Endothelial cell (in vitro differentiated cells): ENCODE data around the gene MED25. TPM values are rescaled to one million over a fixed set of nuclear protein-coding genes. Genes with fewer than 3 reads are reported as not detected.

Experiments used
- DNase-seq: peaks from one replicate; pipeline ENCODE4 v3.0.0; 2021; ENCODE audit warnings: low spot score
- H3K27ac Mint-ChIP-seq: one replicate; pipeline ENCODE4 v1.8.0; 2021; ENCODE audit warnings: mixed read lengths, inconsistent platforms; ENCODE audit not compliant: unreplicated experiment
- H3K27me3 Mint-ChIP-seq: one replicate; pipeline ENCODE4 v1.8.0; 2021; ENCODE audit warnings: mild to moderate bottlenecking, moderate library complexity, mixed read lengths, inconsistent platforms; ENCODE audit not compliant: unreplicated experiment
- H3K36me3 Mint-ChIP-seq: one replicate; pipeline ENCODE4 v1.8.0; 2021; ENCODE audit warnings: mild to moderate bottlenecking, low read depth, mixed read lengths, inconsistent platforms; ENCODE audit not compliant: unreplicated experiment
- H3K4me1 Mint-ChIP-seq: one replicate; pipeline ENCODE4 v1.8.0; 2021; ENCODE audit warnings: mild to moderate bottlenecking, mixed read lengths, inconsistent platforms; ENCODE audit not compliant: unreplicated experiment
- H3K4me3 Mint-ChIP-seq: one replicate; pipeline ENCODE4 v1.8.0; 2021; ENCODE audit warnings: mild to moderate bottlenecking, mixed read lengths, inconsistent platforms; ENCODE audit not compliant: unreplicated experiment
- H3K9me3 Mint-ChIP-seq: one replicate; pipeline ENCODE4 v1.8.0; 2021; ENCODE audit warnings: mixed read lengths, inconsistent platforms; ENCODE audit not compliant: unreplicated experiment
- total RNA-seq: library from RNA; stranded (reverse); fragmentation: NEBNext Ultra II Directional; extraction: Animal tissue kit (Norgen Biotek cat#: 25700); gene quantifications from one replicate; pipeline ENCODE4 v1.2.1, GENCODE V29; 2021; ENCODE audit not compliant: unreplicated experiment
- TF ChIP-seq, protein P1 (sequence below): fragments of 200-600 bp; sonication (generic); IDR thresholded peaks from one replicate; pipeline ENCODE4 v1.5.0; 2021; ENCODE audit warnings: antibody characterized with exemption; ENCODE audit not compliant: unreplicated experiment

MED25 gene
- total RNA-seq, 1 donor from 2014 or later: 117 TPM

DNA sequence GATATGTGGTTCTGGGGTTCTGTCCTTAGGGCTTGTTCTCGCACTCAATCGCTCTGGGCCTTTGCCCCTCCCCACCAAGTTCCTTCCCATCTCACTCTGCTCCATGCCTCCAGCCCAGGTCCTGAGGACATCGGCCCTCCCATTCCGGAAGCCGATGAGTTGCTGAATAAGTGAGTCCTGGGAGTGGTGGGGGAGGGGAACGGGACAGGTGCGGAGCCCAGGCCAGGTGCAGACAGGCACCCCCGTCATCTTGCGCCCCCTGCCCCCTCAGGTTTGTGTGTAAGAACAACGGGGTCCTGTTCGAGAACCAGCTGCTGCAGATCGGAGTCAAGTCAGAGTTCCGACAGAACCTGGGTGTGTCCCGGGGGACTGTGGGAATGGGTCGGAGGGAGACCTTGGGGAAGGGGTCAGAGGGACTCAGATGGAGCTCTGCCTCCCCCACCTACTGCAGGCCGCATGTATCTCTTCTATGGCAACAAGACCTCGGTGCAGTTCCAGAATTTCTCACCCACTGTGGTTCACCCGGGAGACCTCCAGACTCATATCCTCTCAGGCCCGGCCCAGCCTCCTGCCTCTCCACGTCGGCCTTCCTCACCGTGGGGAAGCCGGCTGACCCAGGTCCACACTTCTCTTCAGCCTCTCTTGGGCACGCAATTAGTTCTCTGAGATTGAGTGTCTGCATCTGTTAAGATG, 15.1 kb upstream of the MED25 start:
- Mint-ChIP-seq H3K36me3 (peaks cover 33% of the 10 kb centered on the region), H3K4me1 (peaks cover 11% of the 10 kb centered on the region), H3K27ac (no peak overlapping the region), H3K27me3 (peaks cover 23% of the 10 kb centered on the region), H3K4me3 (peak overlapping the region; percentile 44), H3K9me3 (no peaks in the 10 kb centered on the region)
- DNase-seq: no peak
- TF ChIP-seq, protein P1, sequence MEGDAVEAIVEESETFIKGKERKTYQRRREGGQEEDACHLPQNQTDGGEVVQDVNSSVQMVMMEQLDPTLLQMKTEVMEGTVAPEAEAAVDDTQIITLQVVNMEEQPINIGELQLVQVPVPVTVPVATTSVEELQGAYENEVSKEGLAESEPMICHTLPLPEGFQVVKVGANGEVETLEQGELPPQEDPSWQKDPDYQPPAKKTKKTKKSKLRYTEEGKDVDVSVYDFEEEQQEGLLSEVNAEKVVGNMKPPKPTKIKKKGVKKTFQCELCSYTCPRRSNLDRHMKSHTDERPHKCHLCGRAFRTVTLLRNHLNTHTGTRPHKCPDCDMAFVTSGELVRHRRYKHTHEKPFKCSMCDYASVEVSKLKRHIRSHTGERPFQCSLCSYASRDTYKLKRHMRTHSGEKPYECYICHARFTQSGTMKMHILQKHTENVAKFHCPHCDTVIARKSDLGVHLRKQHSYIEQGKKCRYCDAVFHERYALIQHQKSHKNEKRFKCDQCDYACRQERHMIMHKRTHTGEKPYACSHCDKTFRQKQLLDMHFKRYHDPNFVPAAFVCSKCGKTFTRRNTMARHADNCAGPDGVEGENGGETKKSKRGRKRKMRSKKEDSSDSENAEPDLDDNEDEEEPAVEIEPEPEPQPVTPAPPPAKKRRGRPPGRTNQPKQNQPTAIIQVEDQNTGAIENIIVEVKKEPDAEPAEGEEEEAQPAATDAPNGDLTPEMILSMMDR: no peak

DNA sequence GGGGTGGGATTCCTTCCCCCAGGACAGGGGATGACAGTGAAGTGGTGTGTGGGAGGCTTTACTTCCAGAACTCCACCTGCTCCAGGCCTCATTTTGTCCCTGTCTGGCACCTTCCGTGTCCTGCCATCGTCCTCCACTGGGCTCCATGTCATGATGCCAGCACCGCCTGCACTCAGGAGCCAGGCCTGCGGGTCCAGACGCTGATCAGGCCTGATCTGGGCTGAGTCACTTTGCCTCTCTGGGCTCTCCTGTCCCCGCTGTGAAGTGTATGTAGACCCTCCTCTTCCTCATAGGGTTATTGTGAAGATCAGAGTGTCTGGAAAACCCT, 14.6 kb upstream of the MED25 start:
- Mint-ChIP-seq H3K36me3 (peaks cover 33% of the 10 kb centered on the region), H3K9me3 (no peaks in the 10 kb centered on the region), H3K4me3 (peak overlapping the region; percentile 44), H3K27ac (peak overlapping the region; percentile 4), H3K27me3 (peaks cover 23% of the 10 kb centered on the region), H3K4me1 (peaks cover 11% of the 10 kb centered on the region)
- TF ChIP-seq, protein P1: no peak
- no peak for DNase-seq

DNA sequence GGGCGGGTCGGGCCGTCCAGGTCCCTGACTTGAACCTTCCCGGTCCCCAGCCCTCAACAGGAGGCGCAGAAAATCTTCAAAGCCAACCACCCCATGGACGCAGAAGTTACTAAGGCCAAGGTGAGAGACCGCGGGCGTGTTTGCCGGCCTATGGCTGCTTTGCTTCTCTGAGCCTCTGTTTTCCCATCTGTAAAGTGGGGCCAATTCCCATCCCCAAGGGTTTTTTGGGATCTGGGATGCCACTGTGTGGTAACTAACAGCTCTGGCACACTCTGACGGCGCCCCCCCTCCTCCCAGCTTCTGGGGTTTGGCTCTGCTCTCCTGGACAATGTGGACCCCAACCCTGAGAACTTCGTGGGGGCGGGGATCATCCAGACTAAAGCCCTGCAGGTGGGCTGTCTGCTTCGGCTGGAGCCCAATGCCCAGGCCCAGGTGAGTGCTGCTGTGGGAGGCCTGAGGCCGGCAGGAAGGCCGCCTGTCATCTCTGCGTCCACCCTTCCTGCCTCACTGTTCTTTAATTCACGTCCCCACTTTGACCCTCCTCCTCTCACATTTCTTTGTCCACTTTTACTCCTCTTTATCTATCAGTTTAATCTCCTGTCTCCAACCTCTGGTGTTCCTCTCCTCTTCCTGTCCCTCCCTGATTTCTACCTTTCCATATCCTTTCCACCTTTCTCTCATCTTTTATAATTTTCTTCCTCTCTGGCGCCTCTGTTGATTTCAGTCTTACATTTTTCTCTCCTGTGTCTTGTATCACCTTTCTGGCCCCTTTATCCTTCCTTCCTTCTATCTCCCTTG, 12.1 kb upstream of the MED25 start:
- Mint-ChIP-seq H3K36me3 (peaks cover 26% of the 10 kb centered on the region), H3K27me3 (peaks cover 21% of the 10 kb centered on the region), H3K27ac (peak overlapping the region; percentile 74), H3K4me3 (peak overlapping the region; percentile 76), H3K4me1 (peaks cover 16% of the 10 kb centered on the region), H3K9me3 (no peaks in the 10 kb centered on the region)
- DNase-seq: no peak
- TF ChIP-seq, protein P1: no peak

DNA sequence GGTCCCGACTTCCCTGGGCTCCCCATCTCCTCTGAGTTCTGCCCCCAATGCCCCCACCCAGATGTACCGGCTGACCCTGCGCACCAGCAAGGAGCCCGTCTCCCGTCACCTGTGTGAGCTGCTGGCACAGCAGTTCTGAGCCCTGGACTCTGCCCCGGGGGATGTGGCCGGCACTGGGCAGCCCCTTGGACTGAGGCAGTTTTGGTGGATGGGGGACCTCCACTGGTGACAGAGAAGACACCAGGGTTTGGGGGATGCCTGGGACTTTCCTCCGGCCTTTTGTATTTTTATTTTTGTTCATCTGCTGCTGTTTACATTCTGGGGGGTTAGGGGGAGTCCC, 11.5 kb upstream of the MED25 start:
- Mint-ChIP-seq H3K4me3 (peak overlapping the region; percentile 76), H3K36me3 (peaks cover 26% of the 10 kb centered on the region), H3K9me3 (no peaks in the 10 kb centered on the region), H3K27me3 (peaks cover 21% of the 10 kb centered on the region), H3K4me1 (peaks cover 16% of the 10 kb centered on the region), H3K27ac (peak overlapping the region; percentile 74)
- TF ChIP-seq, protein P1: no peak
- DNase-seq: no peak
